Stimulated activated CD4-positive, alpha-beta T cell treated with anti-CD3 and anti-CD28 coated beads, Interleukin-2, amount 100 ng/mL, for 24 hours (primary cell): Measurements from ENCODE around the gene CFAP53.

ENCODE experiments used
- DNase-seq, 2 donors: peaks; one replicate each; pipeline ENCODE4 v3.0.0-alpha.2; 2020

CFAP53 gene

DNA sequence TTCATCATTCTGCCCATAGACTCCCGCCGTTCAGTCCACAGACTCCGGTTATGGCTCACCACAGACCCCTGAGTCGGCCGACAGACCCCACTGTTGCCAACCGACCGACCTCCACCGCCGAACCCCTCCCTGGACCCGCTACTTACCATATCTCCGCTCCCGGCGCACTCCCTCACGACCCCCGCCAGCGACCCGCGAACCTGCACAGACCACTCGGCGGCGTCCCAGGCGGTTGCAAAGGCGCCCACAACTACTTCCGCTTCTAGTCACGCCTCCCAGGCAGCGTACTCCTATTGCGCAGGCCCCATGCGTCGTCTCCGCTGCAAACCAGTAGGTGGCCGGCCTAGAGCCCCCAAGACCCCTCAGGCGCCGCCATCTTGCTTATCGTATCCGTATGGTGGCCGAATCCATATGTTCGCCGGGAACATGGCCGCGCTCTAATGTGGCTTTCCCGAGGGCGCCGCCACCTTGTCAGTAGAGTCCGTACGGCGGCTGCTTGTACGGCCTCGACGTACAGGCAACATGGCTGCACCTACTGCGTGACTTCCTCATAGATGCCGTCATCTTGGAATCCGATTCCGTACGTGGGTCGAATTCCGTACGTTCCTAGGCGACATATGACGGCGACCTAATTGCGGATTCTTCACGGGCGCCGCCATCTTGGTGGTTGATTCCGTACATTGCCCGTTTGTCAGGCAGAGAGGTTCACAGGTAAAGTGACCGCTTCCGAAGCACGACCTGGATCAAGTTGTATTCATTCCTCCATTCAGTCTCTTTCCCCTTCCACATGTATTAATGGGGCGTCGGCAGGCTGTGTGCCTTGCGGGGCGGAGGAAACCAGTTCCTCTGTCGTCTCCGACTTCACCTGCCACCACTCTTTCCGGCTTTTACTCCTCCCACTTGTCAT, 21.4 kb upstream of the CFAP53 start, which contains the start of gene CXXC1:
Gene CXXC1 (minus strand): TSS at position 252 of the 907 bp plus-strand sequence. CDS start 103 bp downstream, at position 149.
- DNase-seq = peak; percentile 94 to 97

DNA sequence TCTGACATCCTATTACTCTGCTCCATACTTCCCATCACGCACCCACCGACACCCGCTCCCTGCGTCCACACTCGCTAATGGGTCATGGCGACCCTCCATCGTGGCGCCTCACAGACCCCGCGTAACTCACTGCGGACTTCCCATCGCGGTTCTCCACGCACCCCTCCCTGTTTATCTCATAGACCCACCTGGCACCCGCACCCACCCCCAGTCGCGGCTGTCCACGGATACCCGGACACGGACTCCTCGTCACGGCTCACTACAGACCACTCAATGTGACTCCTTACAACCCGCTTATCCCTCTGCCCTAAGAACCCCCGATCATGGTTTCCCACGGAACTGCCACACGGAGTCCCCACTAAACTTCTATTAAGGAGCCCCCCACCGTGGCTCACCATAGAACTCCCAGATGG, 20.7 kb upstream of the CFAP53 start:
- DNase-seq = no peak

DNA sequence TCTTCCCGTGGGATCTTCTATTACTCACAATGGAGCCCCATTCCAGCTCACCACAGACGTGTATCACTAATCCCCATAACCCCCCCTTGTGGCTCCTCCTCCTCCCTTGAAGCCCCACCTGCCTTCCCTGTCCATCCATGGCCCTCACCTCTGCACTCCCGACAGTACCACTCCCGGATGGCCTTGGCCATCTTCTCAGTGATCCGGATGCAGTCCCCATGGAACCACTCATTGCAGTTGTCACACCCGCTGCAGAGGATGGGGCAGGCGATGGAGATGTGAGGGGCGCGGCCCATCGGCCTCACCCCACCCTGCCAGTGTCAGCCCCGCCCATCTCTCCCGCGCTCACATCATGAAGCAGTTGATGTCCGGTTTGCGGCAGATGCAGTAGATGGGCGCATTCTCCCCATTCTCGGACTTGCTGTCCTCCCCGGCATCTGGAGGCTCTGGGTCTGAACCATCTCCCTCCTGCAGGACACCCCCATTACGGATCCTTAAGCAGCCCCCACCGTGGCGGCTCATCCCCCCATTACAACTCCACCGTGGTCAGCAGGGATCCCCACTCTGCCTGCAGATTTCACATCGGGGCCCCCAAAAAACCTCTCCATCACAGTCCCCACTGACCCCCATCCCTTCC, 20.2 kb upstream of the CFAP53 start:
- DNase-seq = peak in 1 of 2 donors; percentile 56

DNA sequence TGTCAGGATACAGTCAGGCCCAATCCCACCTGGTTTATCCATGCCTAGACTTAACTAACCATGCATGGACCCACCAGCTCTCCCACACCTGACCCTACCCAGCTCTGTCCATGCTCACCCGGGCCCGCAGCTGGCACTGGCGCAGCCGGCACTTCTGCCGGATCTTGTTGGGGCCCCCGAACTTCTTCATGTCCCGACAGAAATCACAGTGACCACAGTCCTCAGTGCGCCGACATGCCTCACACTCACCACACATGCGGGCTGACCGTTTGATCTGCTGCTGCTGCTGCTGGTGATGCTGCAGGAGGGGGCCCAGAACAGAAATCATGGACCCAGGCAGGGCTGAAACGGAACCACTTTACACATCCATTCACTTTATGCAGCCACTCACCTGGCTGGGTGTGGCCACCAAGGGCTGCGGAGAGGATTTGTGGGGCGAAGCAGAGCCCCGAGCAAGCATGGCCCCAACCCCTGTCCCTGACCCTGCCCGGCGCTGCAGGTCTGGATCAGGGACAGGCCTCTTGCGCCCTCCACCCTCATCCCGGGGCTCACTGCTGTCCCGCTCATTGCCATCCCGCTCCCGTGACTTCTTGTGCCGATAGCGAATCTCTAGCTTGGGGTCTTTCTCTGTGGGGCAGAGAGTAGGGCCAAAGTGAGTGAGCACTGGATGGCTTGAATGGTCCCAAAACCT, 19.5 kb upstream of the CFAP53 start:
- DNase-seq = no peak

DNA sequence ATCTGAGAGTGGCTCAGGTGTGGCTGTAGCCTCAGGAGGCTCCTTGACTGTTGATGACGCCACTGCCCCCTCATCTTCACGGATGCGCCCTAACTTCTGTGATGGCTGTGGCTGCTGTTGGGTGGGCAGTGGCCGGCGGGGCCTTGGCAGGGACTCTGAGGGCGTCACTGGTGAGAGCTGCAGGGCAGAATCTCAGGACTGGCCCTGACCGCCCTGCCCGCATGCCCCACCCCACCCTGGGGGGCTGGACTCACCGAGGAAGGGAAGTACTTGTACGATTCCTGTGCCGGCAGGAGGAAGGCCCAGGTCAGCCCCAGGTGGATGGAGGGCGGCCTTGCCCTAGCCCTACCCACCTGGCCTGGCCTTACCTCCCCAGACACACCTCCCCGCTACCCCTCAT, 18.8 kb upstream of the CFAP53 start:
- DNase-seq = no peak

DNA sequence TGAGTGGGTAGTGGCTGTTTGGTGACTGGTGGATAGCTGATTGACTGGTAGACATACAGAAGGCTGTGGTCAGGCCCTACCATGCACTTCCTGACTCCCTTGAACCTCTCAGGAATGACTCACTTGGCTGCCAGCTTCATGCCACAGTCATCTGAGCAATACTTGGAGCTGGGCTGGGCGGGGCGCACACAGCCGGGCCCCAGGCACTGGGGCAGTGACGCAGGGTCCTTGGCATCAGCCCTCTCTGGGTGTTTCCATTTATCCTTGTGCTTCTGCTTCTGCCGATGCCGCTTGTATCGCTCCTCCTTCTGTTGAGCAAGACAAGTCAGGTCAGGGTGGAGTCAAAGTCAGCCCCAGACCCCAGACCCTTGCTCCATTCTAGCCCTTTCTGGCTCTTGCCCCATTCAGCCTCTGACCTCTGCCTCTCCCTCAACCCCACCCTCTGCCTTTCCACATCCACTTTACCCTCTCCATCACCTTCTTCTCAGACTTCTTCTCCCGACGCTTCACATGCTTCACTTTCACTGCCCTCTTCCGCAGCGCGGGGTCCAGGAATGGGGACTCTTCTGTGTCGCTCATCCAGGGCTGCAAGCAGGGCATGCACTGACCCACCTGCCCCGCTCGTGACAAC, 18.1 kb upstream of the CFAP53 start:
- no peak for DNase-seq

DNA sequence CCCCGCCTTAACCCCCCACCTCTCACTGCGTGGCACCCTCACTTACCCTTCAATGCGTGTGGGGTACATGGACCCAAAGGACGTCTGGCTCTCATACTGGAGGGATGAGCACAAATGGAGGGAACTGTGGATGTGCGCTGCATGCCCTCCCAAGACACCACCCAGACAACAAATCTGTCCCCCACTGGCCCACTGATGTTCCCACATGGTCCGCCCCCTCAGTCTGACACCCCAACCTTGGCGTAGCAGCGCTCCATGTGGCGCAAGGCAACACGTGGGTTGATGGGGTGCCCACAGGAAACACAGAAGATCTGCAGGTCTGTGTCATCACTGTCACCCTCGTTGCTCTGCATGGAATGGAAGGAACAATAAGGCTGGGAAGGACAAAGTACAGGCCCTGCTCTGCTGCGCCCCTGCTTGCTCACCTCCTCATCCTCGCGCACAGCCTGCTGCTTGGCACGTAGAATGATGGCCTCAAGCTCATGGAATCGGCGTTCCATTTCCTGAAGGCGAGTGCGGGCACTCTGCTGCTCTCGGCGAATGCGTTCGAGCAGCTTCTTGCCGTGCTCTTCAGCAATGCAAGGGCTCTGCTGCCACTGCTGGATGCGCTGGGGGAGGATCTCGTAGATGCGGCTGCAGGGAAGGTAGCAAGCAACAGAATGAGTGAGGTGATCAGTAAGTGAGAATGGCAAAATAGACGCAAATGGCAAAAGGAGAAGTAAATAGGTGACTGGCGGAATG, 17.3 kb upstream of the CFAP53 start:
- no peak for DNase-seq

DNA sequence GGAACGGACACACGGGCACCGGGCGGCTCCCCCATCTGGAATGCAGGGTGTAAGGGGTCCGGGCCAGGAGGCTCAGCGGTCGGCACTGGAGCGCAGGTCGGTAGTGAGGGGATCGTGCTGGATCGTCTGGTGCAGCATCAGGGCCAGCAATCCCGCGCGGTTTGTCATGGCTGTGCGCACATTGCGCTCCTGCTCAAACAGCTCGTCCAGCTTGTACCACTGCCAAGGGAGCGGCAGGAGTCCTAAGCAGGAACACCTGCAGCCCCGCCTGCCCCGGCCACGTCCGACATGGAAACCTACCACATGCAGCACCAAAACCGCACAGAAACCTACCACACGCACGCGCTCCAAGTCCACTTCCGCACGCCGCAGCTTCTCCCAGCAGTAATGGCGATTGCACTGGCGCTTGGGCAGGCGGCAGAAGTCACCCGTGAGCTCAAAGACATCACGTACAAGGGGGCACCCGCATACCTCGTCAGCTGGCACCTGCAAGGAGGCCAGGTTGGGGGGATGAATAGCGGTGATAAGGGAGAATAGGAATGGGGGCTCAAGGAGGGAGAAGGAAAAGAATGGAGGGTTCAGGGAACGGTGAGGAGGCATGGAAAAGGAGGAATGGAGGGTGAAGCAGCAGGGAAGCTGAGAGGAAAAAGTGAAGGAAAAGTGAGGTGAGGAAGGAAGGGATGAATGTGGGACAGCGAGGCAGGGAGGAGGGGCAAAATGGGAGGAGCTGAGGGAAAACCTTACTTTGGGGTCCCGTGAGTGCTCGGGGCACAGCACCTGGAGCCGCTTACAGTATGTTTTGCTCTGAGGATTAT, 16.4 kb upstream of the CFAP53 start:
- DNase-seq = no peak

DNA sequence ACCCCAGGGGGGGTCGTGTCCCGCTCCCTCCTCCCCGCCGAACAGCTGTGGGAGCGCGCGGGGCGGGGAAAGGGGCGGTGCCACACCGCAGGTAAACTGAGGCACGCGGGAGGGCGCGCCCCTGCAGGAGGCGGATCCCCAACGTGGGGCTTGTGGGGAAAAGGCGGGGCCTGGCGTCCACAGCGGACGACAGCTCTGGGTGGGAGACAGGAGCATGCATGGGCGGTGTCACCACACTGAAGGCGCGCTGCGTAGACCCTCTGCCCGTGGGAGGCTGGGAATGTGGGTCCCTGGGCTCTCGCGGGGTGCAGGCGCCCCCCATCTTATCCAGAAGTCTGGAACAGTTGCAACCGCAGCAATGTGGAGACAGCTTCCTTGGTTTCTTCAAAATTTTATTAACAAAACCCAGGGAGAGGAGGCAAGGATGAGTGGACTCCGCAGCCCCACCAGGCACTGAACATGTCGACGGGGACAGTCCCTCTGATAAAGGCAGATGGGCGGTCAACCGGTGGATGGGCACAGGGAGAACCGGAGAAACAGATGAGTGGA, 15.8 kb upstream of the CFAP53 start:
- DNase-seq = no peak

DNA sequence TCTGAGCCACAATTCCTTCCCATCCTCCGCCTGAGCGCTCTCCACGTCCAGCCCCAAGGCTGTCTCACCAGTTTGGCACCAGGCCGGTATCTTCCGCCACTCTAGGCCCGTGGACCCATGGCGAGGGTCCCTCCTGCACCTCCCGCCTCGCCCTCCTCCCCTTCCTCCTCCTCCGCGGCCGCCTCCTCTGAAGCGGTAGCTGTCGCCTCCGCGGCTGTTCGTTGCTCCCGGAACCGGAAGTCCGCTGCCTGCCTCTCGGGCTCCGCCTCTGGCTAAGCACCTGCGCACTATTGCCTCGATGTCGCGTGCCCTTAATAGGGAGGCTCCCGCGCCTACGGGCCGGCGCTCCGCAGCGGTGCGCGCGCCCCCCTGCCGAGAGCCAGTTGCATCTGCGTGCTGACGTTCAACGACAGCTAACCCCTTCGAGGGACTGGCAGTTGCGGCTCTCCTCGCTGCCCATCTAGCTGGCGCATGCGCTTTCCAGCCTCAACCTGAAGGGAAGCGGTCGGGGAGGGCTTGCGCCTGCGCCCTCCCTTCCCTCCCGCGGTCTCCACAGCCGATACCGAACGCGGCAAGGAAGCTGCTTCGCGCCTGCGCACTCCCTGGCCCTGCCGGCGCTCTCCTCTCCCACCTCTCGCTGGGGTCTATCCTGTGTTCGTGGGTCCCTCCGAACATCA, 15.1 kb upstream of the CFAP53 start, which contains the start of gene MBD1:
Gene MBD1 (minus strand): TSS at position 229 of the 677 bp plus-strand sequence. CDS start 1,531 bp downstream, outside the sequence.
- peak; percentile 94 to 96 for DNase-seq

DNA sequence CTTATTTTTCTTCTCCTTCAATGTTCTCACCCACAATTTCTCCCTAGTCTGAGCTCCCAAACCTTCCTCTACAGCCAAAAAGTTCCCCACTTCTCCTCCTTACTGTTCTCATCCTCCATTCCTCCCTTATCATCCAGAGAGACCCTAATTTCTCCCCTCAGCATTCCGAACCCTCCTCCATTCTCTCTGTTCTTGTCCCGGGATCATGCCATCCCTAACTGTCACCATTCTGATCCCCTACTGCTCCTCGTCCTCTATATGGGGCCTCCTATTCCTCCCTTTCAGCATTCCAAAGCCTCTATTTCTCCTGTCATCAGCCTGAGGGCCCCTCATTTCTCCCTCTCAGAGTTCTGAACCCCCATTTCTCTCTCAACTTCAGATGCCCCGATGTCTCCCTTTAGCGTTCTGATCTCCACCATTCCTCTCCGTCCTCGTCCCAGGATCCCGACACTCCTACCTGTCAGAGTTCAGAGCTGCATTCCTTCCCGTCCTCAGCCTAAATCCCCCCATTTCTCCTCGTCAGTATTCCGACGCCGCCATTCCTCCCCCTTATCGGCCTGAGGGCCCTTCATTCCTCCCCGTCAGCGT, 14.5 kb upstream of the CFAP53 start:
- no peak for DNase-seq

DNA sequence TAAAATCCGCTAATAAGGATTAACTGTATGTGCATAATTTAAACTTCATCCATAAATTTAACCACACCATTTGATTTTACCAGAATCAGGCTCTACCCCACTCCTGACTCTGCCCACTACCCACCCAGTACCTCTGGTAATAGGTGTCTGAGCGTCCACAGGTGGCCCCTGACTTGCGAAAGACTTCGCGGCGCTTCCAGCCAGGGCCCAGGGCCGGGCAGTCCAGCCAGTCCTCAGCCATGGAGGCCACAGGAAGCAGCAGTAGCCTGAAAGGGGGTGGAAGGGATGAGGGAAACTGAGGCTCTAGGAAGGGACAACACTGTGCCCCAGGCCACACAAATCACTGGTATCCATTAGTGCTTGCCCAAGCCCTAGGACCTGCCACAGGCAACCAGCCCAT, 13.5 kb upstream of the CFAP53 start:
- no peak for DNase-seq

DNA sequence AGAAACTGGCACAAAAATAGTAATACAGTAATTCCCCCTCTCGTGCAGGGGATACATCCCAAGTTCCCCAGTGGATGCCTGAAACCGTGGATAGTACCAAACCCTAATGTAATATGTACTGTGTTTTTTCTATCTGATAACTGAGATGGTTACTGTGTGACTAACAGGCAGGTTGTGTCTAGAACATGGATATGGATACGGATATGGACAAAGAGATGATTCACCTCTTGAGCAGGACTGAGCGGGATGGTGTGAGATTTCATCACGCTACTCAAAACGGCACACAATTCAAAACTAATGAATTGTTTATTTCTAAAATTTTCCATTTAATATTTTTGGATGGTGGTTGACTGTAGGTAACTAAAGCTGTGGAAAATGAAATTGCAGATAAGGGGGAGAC, 11.6 kb upstream of the CFAP53 start:
- no peak for DNase-seq

DNA sequence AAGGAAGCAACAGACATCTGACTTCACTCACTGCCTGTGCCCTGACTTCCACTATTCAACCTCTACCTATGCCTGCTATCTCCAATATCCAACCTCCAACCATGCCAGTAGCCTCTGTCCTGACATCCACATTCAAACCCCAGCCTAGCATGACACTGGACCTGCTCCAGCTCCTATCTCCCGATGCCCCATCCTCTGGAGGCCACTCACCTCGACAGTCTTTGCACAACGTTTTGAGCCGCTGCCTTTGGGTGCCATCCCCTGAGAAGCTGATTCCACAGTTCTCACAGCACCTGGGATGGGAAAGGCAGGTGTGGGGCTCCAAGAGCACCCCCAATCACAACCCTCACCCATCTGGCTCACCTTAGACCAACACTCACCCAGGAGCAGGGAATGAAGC, 10.2 kb upstream of the CFAP53 start:
- DNase-seq = no peak

DNA sequence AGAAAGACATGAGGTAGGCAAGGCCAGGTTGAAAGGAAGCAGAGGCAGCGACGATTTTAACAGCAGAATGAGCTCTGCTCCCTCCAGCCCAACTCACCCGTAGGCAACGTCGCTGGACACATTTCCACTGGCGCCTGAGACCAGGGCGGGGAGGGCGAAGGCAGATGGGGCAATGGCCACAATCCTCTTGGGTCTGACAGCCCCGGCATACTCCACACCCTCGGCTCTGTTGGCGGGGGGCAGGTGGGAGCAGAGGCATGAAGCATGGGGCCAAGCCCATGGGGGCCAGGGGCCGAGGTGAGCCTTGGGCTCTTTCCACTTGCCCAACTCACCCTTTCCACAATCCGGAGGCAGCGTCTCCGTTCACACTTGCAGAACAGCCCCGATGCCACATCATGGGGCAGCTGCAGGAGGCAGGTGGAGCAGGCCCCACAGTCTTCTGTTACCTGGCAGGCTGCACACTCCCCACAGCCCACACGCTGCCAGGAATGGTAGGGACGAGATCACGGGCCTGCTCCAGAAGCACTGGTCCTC, 9.3 kb upstream of the CFAP53 start:
- DNase-seq = no peak

DNA sequence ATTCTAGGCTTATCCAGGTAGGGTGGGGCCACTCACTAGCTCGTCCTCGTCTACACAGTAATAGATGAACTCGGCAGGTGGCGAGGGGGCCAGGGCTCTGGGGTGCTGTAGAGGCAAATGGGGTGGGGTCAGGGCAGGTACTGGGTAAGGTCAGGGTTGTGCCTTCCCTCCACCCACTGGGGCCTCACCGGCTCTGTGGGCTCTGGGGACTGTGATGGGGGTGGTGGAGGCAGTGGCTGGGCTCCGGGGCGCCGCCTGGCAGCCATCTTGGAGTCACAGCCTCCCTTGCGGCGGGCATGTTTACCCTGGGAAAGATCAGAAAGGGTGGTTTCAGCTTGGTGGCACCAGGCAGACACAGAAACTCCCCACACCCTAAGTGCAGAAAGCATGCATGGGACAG, 8.6 kb upstream of the CFAP53 start:
- DNase-seq = no peak

DNA sequence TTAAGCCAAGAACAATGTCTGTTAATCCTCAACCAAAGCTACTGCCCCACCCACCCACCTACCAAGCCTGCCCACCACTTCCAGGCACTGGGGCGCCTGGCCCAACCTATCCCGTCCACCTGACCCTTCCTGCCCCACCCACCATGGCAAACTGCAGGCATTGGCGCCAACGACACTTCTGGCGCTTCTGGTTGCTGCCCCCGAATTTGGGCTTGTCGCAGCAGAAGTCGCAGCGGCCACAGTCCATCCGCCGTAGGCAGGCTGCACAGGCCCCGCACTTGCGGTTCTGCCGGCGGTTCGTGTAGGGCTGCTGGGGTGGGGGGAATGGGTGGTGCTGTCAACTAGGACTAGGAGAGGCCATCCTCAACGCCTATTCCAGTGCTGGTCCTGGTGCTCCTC, 7.7 kb upstream of the CFAP53 start:
- DNase-seq = no peak

DNA sequence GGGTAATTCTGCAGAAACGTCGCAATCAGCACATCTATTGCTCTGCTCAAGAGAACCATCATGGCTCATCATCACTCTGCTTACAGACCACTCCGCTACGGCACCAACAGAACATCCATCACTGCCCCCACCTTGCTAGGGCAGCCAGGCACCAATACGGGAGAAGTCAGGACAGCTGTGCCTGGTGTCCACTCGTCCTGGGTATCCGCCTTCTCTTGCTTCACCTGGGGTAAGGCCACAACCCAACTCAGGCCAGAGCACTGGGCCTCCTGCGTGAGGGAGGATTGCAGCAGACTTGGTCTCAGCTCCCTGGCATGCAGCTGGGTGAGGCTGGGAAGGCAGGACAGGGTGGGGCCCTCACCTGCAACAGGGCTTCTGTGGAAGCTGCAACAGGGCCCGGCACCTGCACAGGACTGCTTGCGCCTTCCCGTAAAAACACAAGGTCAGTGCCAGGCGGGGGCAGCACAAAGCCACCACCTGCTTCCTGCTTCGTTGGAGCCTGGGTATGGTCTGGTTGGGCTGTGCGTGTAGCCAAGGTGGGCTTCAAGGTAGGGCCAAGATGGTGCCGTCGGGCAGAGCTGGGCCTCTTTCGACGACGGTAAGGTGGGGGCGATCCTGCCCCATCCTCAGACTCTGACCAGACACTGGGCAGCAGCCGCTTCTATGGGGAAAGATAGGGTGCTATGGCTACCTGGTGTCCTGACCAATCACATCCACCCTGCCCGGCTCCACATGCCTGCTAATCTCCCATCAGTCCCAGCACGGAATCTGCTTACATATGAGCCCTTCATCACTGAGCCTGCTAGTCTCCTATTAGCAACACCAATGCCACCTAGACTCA, 7.1 kb upstream of the CFAP53 start:
- DNase-seq = no peak

DNA sequence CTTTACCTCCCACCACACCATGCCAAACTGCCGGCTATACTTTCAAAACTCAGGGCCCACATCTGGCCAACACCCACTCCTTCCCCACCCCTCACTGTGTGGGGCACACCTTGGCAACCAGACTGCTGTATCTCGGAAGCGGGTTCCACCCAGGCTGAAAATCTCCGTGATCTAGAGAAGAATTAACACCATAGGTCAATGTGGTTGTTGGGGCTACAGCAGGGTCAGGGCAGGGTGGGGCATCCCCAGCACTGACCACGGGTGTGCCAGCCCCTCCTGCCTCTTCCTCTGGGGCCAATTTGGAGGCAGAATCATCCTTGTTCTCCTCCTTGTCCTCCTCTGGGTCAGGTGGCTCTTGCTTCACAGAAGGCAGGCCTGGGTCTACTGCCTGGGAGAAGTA, 6.3 kb upstream of the CFAP53 start:
- DNase-seq = no peak
